DMS153 treated with DMSO at 0.1 percent for 48 hours (cell line): Measurements from ENCODE around the gene TYRO3.

ENCODE experiments used
- DNase-seq: peaks from one replicate; lab custom pipeline; 2025; ENCODE audit not compliant: unreplicated experiment; lab: John Stamatoyannopoulos, UW

Gene TYRO3

GRCh38 chr15:41558400-41559238 is at the start of gene TYRO3:
Gene TYRO3, plus strand, starts transcription at chr15:41559212. Its CDS starts 46 bp downstream, at chr15:41559258.
- DNase-seq = no peak

- no peak for DNase-seq
Measured at GRCh38 chr15:41510728-41511127, 48.3 kb upstream of the TYRO3 start.

GRCh38 chr15:41511331-41511898 is 47.6 kb upstream of the TYRO3 start:
- no peak for DNase-seq

GRCh38 chr15:41511899-41512369 is 47.1 kb upstream of the TYRO3 start:
- DNase-seq = no peak

GRCh38 chr15:41512512-41512939 is 46.5 kb upstream of the TYRO3 start:
- no peak for DNase-seq

- DNase-seq = no peak
Measured at GRCh38 chr15:41512940-41513505, 46.0 kb upstream of the TYRO3 start.

GRCh38 chr15:41513506-41514227 is 45.3 kb upstream of the TYRO3 start, which contains the start of gene LTK:
Gene LTK, minus strand, starts transcription at chr15:41513827. Its CDS starts 118 bp downstream, at chr15:41513709.
- no peak for DNase-seq

- DNase-seq = no peak
Measured at GRCh38 chr15:41517895-41518449, 41.0 kb upstream of the TYRO3 start.

- DNase-seq = no peak
Measured at GRCh38 chr15:41520636-41521035, 38.4 kb upstream of the TYRO3 start.

- DNase-seq = no peak
Measured at GRCh38 chr15:41521614-41522013, 37.4 kb upstream of the TYRO3 start.

- no peak for DNase-seq
Measured at GRCh38 chr15:41523097-41523496, 35.9 kb upstream of the TYRO3 start.

GRCh38 chr15:41530363-41530956 is 28.6 kb upstream of the TYRO3 start:
- no peak for DNase-seq

- DNase-seq = no peak
Measured at GRCh38 chr15:41535544-41535943, 23.5 kb upstream of the TYRO3 start.

- DNase-seq = no peak
Measured at GRCh38 chr15:41536866-41537265, 22.1 kb upstream of the TYRO3 start.

GRCh38 chr15:41543521-41543870 is 15.5 kb upstream of the TYRO3 start:
- no peak for DNase-seq

GRCh38 chr15:41544650-41545015 is 14.4 kb upstream of the TYRO3 start:
- DNase-seq = no peak

- DNase-seq = no peak
Measured at GRCh38 chr15:41545218-41545617, 13.8 kb upstream of the TYRO3 start.

- no peak for DNase-seq
Measured at GRCh38 chr15:41546851-41547786, 11.9 kb upstream of the TYRO3 start.

- DNase-seq = no peak
Measured at GRCh38 chr15:41550066-41550775, 8.8 kb upstream of the TYRO3 start.
